ENCODE data around the gene TRPM1. TPM values are rescaled to one million over a fixed set of nuclear protein-coding genes. Genes with fewer than 3 reads are reported as not detected.
"Not testable (repeated sequence)": the region's sequence is repeated elsewhere in the genome, so short reads cannot be mapped to it uniquely, and the experiment has no call there.

The TRPM1 gene
- total RNA-seq, 1 donor from 2014 or later = not detected

- DNase-seq (ENCODE audit: low spot score in 2 of 2, unreplicated experiment in 2 of 2) = no peak
- H3K27me3 Mint-ChIP-seq (ENCODE audit: low read depth) = no peaks in the 10 kb centered on the region
- no peaks in the 10 kb centered on the region for H3K9me3 Mint-ChIP-seq
- no peaks in the 10 kb centered on the region for H3K36me3 Mint-ChIP-seq
- H3K4me1 Mint-ChIP-seq = peaks cover 16% of the 10 kb centered on the region
- H3K4me3 Mint-ChIP-seq = no peak overlapping the region
- no peak overlapping the region for H3K27ac Mint-ChIP-seq
- TF ChIP-seq, protein P1, sequence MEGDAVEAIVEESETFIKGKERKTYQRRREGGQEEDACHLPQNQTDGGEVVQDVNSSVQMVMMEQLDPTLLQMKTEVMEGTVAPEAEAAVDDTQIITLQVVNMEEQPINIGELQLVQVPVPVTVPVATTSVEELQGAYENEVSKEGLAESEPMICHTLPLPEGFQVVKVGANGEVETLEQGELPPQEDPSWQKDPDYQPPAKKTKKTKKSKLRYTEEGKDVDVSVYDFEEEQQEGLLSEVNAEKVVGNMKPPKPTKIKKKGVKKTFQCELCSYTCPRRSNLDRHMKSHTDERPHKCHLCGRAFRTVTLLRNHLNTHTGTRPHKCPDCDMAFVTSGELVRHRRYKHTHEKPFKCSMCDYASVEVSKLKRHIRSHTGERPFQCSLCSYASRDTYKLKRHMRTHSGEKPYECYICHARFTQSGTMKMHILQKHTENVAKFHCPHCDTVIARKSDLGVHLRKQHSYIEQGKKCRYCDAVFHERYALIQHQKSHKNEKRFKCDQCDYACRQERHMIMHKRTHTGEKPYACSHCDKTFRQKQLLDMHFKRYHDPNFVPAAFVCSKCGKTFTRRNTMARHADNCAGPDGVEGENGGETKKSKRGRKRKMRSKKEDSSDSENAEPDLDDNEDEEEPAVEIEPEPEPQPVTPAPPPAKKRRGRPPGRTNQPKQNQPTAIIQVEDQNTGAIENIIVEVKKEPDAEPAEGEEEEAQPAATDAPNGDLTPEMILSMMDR (IDR thresholded peaks at IDR 0.05; ENCODE audit: unreplicated experiment) = no peak
Observed at GRCh38 chr15:31096563-31096962, 5.0 kb downstream of the TRPM1 start.

GRCh38 chr15:31091481-31091880 lies 10.0 kb downstream of the TRPM1 start:
- Mint-ChIP-seq H3K9me3 (peaks cover 8% of the 10 kb centered on the region), H3K27me3 (ENCODE audit: low read depth) (no peaks in the 10 kb centered on the region), H3K4me3 (no peak overlapping the region), H3K36me3 (no peaks in the 10 kb centered on the region), H3K4me1 (peaks cover 6% of the 10 kb centered on the region), H3K27ac (no peak overlapping the region)
- TF ChIP-seq, protein P1 (IDR thresholded peaks at IDR 0.05; ENCODE audit: unreplicated experiment) = no peak
- no peak for DNase-seq (ENCODE audit: low spot score in 2 of 2, unreplicated experiment in 2 of 2)

DNA sequence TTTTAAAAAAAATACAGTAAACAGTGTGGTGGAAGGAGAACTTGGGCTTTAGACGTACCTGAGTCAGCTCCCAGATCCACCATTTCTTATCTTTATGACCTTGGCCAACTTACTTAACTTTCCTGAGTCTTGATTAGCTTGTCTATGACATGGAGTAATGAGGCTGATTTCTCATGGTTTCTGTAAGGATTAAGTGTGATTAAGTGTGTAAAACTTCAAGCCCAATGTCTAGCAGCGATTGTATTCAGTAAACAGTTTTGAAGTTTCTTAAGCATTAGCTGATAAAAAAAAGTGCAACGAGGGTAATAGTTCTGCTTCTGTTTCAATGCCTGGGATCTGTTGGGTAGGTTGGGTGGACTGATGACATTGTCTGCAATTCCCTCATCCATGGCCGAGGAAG lies 10.8 kb downstream of the TRPM1 start:
- peaks cover 6% of the 10 kb centered on the region for H3K4me1 Mint-ChIP-seq
- H3K36me3 Mint-ChIP-seq = no peaks in the 10 kb centered on the region
- H3K27me3 Mint-ChIP-seq (ENCODE audit: low read depth) = no peaks in the 10 kb centered on the region

GRCh38 chr15:31089368-31090047 lies 12.0 kb downstream of the TRPM1 start:
- Mint-ChIP-seq H3K36me3 (no peaks in the 10 kb centered on the region), H3K9me3 (peaks cover 8% of the 10 kb centered on the region), H3K4me3 (no peak overlapping the region), H3K27ac (no peak overlapping the region), H3K4me1 (peaks cover 6% of the 10 kb centered on the region), H3K27me3 (ENCODE audit: low read depth) (no peaks in the 10 kb centered on the region)
- DNase-seq (ENCODE audit: low spot score in 2 of 2, unreplicated experiment in 2 of 2) = no peak
- TF ChIP-seq, protein P1 (IDR thresholded peaks at IDR 0.05; ENCODE audit: unreplicated experiment) = no peak

More for the DNA sequence above, 10.8 kb downstream of the TRPM1 start:
- DNase-seq (ENCODE audit: low spot score in 2 of 2, unreplicated experiment in 2 of 2) = no peak
- Mint-ChIP-seq H3K4me3 (no peak overlapping the region), H3K9me3 (peaks cover 8% of the 10 kb centered on the region), H3K27ac (peak overlapping the region; percentile 87)
- TF ChIP-seq, protein P1 (IDR thresholded peaks at IDR 0.05; ENCODE audit: unreplicated experiment) = no peak

DNA sequence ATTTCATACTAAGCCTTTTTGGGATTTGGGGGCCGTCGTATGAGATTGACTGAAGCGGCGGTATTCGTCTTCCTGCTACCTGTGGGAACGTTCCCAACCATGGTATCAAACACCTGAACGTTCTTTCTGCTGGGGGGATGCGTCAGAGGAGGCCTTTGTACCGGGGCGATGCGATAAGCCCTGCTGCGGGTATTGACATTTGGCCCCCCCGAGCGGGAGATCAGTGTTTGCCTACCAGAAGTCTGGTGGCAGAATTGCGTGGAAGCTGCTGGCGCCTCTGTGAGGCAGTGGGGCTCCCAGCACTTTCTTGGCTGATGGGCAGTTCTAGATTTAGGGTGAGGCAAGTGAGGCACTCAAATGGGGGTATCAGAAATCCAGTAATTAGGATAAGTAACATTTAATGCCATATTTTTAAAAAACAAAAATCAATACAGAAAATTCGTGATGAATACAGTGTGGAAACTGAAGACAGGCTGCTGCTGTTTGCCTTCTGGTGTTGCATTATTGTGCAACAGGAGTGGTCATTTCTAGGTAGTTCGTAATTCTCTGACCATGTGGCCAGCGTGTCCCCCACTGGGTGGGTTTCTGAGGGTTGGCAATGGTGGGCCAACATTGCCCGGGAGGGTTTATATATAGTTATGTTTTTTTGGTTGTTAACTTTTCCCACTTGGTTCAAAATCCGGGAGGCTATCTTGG lies 12.7 kb downstream of the TRPM1 start:
- H3K4me1 Mint-ChIP-seq = peaks cover 6% of the 10 kb centered on the region
- H3K36me3 Mint-ChIP-seq = no peaks in the 10 kb centered on the region
- TF ChIP-seq, protein P1 (IDR thresholded peaks at IDR 0.05; ENCODE audit: unreplicated experiment) = no peak
- H3K4me3 Mint-ChIP-seq = no peak overlapping the region
- DNase-seq (ENCODE audit: low spot score in 2 of 2, unreplicated experiment in 2 of 2) = no peak
- no peak overlapping the region for H3K27ac Mint-ChIP-seq
- peaks cover 8% of the 10 kb centered on the region for H3K9me3 Mint-ChIP-seq
- H3K27me3 Mint-ChIP-seq (ENCODE audit: low read depth) = no peaks in the 10 kb centered on the region

GRCh38 chr15:31088041-31088440 lies 13.5 kb downstream of the TRPM1 start:
- not testable (repeated sequence) for H3K4me1 Mint-ChIP-seq; H3K4me3 Mint-ChIP-seq; DNase-seq (ENCODE audit: low spot score in 2 of 2, unreplicated experiment in 2 of 2); H3K27ac Mint-ChIP-seq; H3K36me3 Mint-ChIP-seq; H3K9me3 Mint-ChIP-seq; H3K27me3 Mint-ChIP-seq (ENCODE audit: low read depth)
